Neural progenitor cell (in vitro differentiated cells): Measurements from ENCODE around the gene SMTN.

Source experiments
- CTCF ChIP-seq: fragments of 200-600 bp; sonication (generic); IDR thresholded peaks from 2 replicates; pipeline ENCODE4 v1.5.1; 2017; ENCODE audit warnings: antibody characterized with exemption, mild to moderate bottlenecking
- EZH2 ChIP-seq: fragments of 200-600 bp; sonication (generic); IDR thresholded peaks from 2 replicates; pipeline ENCODE4 v1.6.1; 2017; ENCODE audit warnings: antibody characterized with exemption, mild to moderate bottlenecking, moderate library complexity
- EZH2phosphoT487 ChIP-seq: fragments of 200-600 bp; sonication (generic); IDR thresholded peaks from 2 replicates; pipeline ENCODE4 v1.6.1; 2017; ENCODE audit warnings: antibody characterized with exemption

GRCh38 chr22:31126869-31127175 is 45.7 kb downstream of the SMTN start:
- no peak for TF ChIP-seq EZH2phosphoT487
- no peak for TF ChIP-seq CTCF
- no peak for TF ChIP-seq EZH2
